Left lung (tissue), 10 donors: ENCODE measurements around the gene TSFM. TPM values are rescaled to one million over a fixed set of nuclear protein-coding genes. Genes with fewer than 3 reads are reported as not detected.
"Not testable (repeated sequence)": the region's sequence is repeated elsewhere in the genome, so short reads cannot be mapped to it uniquely, and the experiment has no call there.

Source experiments
- ATAC-seq: fragments of 200-7000 bp; cut with Tn5 transposase; one replicate; pipeline ENCODE4 v1.9.1; 2020; ENCODE audit warnings: moderate library complexity
- DNase-seq, 4 donors: peaks; one replicate each; pipeline ENCODE4 v3.0.0-alpha.2; 2013 to 2020
- H3K27ac ChIP-seq, 2 donors: fragments of 200-600 bp; sonication (generic) in 1 of 2; one replicate each; pipeline versions ENCODE4 v1.5.0 to v1.8.0; 2020 to 2021
- H3K27me3 ChIP-seq, 2 donors: fragments of 200-600 bp; sonication (generic) in 1 of 2; one replicate each; pipeline versions ENCODE4 v1.5.0 to v1.8.0; 2020 to 2021
- H3K36me3 ChIP-seq, 2 donors: fragments of 200-600 bp; sonication (generic) in 1 of 2; one replicate each; pipeline versions ENCODE4 v1.5.0 to v1.8.0; 2020 to 2021
- H3K4me1 ChIP-seq, 2 donors: fragments of 200-600 bp; one replicate each; pipeline ENCODE4 v1.8.0; 2021
- H3K4me3 ChIP-seq, 2 donors: fragments of 200-600 bp; sonication (generic) in 1 of 2; one replicate each; pipeline versions ENCODE4 v1.5.0 to v1.8.0; 2020 to 2021; ENCODE audit warnings: mild to moderate bottlenecking in 1 of 2
- H3K9me3 ChIP-seq, 2 donors: fragments of 200-600 bp; sonication (generic) in 1 of 2; one replicate each; pipeline versions ENCODE4 v1.5.0 to v1.8.0; 2020 to 2021
- intact Hi-C, 2 donors: fragments of 100-400 bp; cut with DNase I; formaldehyde crosslinking; loops; one replicate each; pipeline versions ENCODE4 v1.11.2 to v1.14.2; 2022
- polyA plus RNA-seq, 6 donors: library from polyadenylated mRNA; unstranded; fragments of 120-200 nt; gene quantifications; one replicate each; pipeline ENCODE4 v1.2.1, GENCODE V29; 2013; ENCODE audit not compliant: insufficient read length in 6 of 6
- total RNA-seq, 2 donors: library from RNA; stranded (reverse); fragmentation: NEBNext Ultra II Directional; extraction: Animal tissue kit (Norgen Biotek cat#: 25700); gene quantifications; one replicate each; pipeline ENCODE4 v1.2.1, GENCODE V29; 2021
- TF ChIP-seq, protein P1 (sequence below), 2 donors: fragments of 200-600 bp; sonication (generic) in 1 of 2; IDR thresholded peaks; one replicate each; pipeline versions ENCODE4 v1.5.0 to v1.8.0; 2021; ENCODE audit warnings: antibody characterized with exemption in 2 of 2
- donor health status: DM: no; HTN: yes; CAD: no.
- donor health status: DM: no; HTN: no; CAD: no.

Gene TSFM
- total and polyA plus RNA-seq, 8 donors = 25.6 to 35.3 (median 30.7) TPM

GRCh38 chr12:57815177-57816000 lies 32.8 kb downstream of the TSFM start:
- peak overlapping the region in 1 of 2 donors; percentile 73 for H3K27ac ChIP-seq
- peaks cover 0 to 49% of the 10 kb centered on the region in 2 donors for H3K36me3 ChIP-seq
- TF ChIP-seq, protein P1, sequence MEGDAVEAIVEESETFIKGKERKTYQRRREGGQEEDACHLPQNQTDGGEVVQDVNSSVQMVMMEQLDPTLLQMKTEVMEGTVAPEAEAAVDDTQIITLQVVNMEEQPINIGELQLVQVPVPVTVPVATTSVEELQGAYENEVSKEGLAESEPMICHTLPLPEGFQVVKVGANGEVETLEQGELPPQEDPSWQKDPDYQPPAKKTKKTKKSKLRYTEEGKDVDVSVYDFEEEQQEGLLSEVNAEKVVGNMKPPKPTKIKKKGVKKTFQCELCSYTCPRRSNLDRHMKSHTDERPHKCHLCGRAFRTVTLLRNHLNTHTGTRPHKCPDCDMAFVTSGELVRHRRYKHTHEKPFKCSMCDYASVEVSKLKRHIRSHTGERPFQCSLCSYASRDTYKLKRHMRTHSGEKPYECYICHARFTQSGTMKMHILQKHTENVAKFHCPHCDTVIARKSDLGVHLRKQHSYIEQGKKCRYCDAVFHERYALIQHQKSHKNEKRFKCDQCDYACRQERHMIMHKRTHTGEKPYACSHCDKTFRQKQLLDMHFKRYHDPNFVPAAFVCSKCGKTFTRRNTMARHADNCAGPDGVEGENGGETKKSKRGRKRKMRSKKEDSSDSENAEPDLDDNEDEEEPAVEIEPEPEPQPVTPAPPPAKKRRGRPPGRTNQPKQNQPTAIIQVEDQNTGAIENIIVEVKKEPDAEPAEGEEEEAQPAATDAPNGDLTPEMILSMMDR (IDR thresholded peaks at IDR 0.05) = no peak
- H3K4me3 ChIP-seq = no peak overlapping the region
- H3K9me3 ChIP-seq = no peaks in the 10 kb centered on the region
- no peaks in the 10 kb centered on the region for H3K27me3 ChIP-seq
- peaks cover 15 to 53% of the 10 kb centered on the region in 2 donors for H3K4me1 ChIP-seq
- DNase-seq = no peak
- no peak for ATAC-seq
- intact Hi-C loops = no loop called here

DNA sequence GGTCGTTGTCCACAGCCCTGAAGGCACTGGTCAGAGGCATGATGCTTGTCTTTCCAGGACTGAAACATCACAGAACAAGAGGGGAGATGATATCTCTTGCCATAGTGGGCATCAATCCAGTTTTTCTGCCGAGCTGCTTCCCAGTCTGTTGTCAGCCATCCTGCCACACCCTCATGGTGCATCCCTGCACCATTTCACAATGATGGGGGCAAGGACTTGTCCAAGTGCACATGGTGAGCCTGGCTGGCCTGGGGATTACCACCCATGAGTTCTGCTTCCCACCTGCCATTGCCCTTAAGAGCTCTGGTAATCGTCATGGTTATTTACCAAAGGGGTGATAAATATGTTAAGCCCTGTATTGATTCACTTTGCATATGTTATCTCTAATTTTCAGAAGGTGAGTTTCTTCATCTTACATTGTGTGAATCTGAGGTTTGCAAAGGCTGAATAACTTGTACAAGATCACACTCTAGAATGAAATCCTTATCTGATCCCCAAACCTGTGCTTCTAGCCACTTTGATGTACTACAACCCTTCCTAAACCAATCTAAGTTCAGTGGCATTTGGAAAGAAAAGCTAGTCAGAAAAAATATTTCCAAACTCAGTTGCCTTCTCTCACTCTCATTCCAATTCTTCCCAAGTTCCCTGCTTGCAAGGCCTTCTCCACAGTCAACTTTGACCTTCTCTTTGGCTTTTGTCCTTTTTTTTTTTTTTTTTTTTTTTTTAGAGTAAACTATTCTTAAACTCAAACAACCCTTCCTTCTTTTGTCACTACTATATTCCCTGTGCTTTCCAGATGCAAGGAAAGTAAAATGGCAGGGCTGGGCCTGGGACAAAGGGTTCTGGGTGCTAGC lies 33.6 kb downstream of the TSFM start:
- Histone ChIP-seq H3K27ac (peak overlapping the region; percentile 53 to 73), H3K4me1 (peaks cover 15 to 48% of the 10 kb centered on the region in 2 donors), H3K27me3 (no peaks in the 10 kb centered on the region), H3K9me3 (no peaks in the 10 kb centered on the region), H3K36me3 (peaks cover 0 to 49% of the 10 kb centered on the region in 2 donors), H3K4me3 (no peak overlapping the region)
- TF ChIP-seq, protein P1 (IDR thresholded peaks at IDR 0.05) = no peak
- DNase-seq (no peak), ATAC-seq (no peak)
- intact Hi-C loops = no loop called here

GRCh38 chr12:57816855-57817151 lies 34.2 kb downstream of the TSFM start:
- ATAC-seq = peak; percentile 60
- Histone ChIP-seq H3K36me3 (peaks cover 0 to 51% of the 10 kb centered on the region in 2 donors), H3K4me3 (no peak overlapping the region), H3K27me3 (no peaks in the 10 kb centered on the region), H3K9me3 (no peaks in the 10 kb centered on the region), H3K27ac (peak overlapping the region; percentile 53 to 73), H3K4me1 (peaks cover 15 to 49% of the 10 kb centered on the region in 2 donors)
- peak in 1 of 4 donors; percentile 61 for DNase-seq
- TF ChIP-seq, protein P1 (IDR thresholded peaks at IDR 0.05) = no peak
- intact Hi-C loops = no loop called here

DNA sequence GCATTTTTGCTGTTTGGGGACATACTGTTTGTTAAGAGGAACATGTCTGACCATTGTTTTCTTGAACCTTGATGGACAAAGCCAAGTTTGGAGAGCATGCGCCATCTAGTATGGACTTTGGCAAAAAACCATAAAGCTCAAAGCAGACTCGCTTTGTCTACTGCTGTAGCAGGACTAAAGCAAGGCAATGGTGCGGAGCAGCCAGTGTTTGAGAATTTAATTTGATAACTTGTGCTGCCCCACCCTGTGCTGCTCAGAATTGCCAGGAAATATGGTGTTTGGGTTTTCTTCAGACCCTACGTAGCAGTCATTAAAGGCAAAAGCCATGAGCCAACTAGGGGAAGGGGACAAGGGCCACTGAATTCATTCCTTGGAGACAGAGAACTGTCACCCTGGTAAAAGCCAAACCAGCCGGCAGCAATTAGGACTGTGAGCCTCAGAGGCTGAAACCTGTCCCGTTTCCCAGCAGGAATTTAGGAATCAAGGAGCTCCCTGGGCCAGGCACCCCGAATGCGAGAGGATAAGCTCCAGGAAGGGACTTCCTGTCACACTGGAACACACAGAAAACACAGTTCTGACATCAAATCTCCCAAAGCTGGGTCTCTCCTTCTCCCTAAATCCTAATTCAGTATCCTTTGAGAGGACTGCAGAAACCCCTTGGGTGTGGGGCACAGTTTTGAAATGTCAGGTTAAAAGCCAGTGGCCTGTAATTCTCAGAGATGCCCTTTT lies 34.8 kb downstream of the TSFM start:
- no peaks in the 10 kb centered on the region for H3K9me3 ChIP-seq
- peak overlapping the region; percentile 53 to 73 for H3K27ac ChIP-seq
- intact Hi-C loops = no loop called here
- peaks cover 15 to 56% of the 10 kb centered on the region in 2 donors for H3K4me1 ChIP-seq
- TF ChIP-seq, protein P1 (IDR thresholded peaks at IDR 0.05) = no peak
- no peak overlapping the region for H3K4me3 ChIP-seq
- no peaks in the 10 kb centered on the region for H3K27me3 ChIP-seq
- peaks cover 0 to 52% of the 10 kb centered on the region in 2 donors for H3K36me3 ChIP-seq
- DNase-seq (no peak), ATAC-seq (no peak)

- H3K27me3 ChIP-seq, H3K9me3 ChIP-seq, ATAC-seq, H3K4me3 ChIP-seq, intact Hi-C loops, DNase-seq: not testable (repeated sequence)
- peak overlapping the region in 1 of 2 donors; percentile 73 for H3K27ac ChIP-seq
- peaks cover 15 to 61% of the 10 kb centered on the region in 2 donors for H3K4me1 ChIP-seq
- H3K36me3 ChIP-seq = peaks cover 0 to 52% of the 10 kb centered on the region in 2 donors
These were observed 35.4 kb downstream of the TSFM start for GRCh38 chr12:57817990-57818331.

DNA sequence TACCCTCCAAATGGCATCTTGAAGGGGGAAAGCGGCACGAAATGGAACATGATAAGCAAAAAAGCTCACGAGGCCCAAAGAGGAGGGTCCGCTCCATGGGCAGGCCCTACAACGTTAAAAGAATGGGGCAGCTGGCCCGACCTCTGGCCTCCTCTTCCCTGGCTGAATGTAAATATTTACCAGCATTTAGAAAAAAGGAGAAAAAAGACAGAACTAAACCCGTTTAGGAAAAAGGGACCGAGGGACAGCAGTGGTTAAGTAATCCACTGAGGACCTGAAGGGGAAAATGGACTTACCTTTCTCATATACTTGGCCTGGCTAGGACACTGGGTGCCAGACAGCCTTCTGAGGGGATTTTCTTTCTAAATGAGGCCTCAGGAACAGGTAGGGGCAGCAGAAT lies 37.5 kb downstream of the TSFM start:
- ATAC-seq, H3K9me3 ChIP-seq, H3K4me3 ChIP-seq, DNase-seq, H3K27me3 ChIP-seq: not testable (repeated sequence)
- H3K36me3 ChIP-seq = peaks cover 8 to 70% of the 10 kb centered on the region in 2 donors
- H3K27ac ChIP-seq = peak overlapping the region; percentile 13 to 38
- intact Hi-C loops = loop anchor here in 1 of 2 donors (10.0 kb wide), 1 partner anchor 75 kb away; no protein-coding TSS in a partner anchor
- H3K4me1 ChIP-seq = peaks cover 15 to 69% of the 10 kb centered on the region in 2 donors

GRCh38 chr12:57821015-57821414 lies 38.4 kb downstream of the TSFM start:
- not testable (repeated sequence) for ATAC-seq, H3K27me3 ChIP-seq, DNase-seq, H3K4me3 ChIP-seq, H3K9me3 ChIP-seq
- peaks cover 10 to 79% of the 10 kb centered on the region in 2 donors for H3K36me3 ChIP-seq
- H3K27ac ChIP-seq = peak overlapping the region in 1 of 2 donors; percentile 69
- peaks cover 15 to 60% of the 10 kb centered on the region in 2 donors for H3K4me1 ChIP-seq
- intact Hi-C loops = loop anchor here in 1 of 2 donors (10.0 kb wide), 1 partner anchor 74 kb away; no protein-coding TSS in a partner anchor
